K562 (cell line): ENCODE results near the gene HMCN1.

Experiments used
- CTCF ChIP-seq, 3 experiments: IDR thresholded peaks in 2 of 3; conservative IDR thresholded peaks in 1 of 3; 2 replicates each; pipeline ENCODE4 v1.5.1; 2011 to 2012; ENCODE audit warnings: low read length in 3 of 3, mild to moderate bottlenecking in 3 of 3, control low read depth in 2 of 3, improper control_type of control experiment in 1 of 3, inconsistent platforms in 1 of 3, low read depth in 1 of 3, mixed read lengths in 1 of 3, moderate library complexity in 1 of 3; ENCODE audit not compliant: insufficient read depth in 2 of 3
- EZH2 ChIP-seq: IDR thresholded peaks from 2 replicates; pipeline ENCODE4 v1.6.1; 2012; ENCODE audit warnings: low read depth, mild to moderate bottlenecking, inconsistent platforms, low read length, borderline replicate concordance
- JUN ChIP-seq, 2 experiments: sonication (generic) in 1 of 2; formaldehyde crosslinking in 1 of 2; IDR thresholded peaks; 2 replicates each; pipeline versions ENCODE4 v1.6.1 to v1.8.0; 2012 to 2022; ENCODE audit warnings: borderline replicate concordance in 2 of 2, mild to moderate bottlenecking in 2 of 2, improper control_type of control experiment in 1 of 2, low read depth in 1 of 2, low read length in 1 of 2, missing genetic modification reagents in 1 of 2
- MAX ChIP-seq: sonication (generic); formaldehyde crosslinking; IDR thresholded peaks from 2 replicates; pipeline ENCODE4 v1.9.0; 2022; ENCODE audit warnings: mild to moderate bottlenecking, missing genetic modification reagents
- MNT ChIP-seq, 2 experiments: fragments of 450-650 bp; conservative IDR thresholded peaks; 2 replicates each; pipeline ENCODE4 v1.6.1; 2017; ENCODE audit warnings: mild to moderate bottlenecking in 2 of 2, moderate library complexity in 2 of 2
- POLR2A ChIP-seq: fragments of 450-650 bp; conservative IDR thresholded peaks from 2 replicates; pipeline ENCODE4 v1.6.1; 2016
- POLR2AphosphoS5 ChIP-seq: IDR thresholded peaks from 2 replicates; pipeline ENCODE4 v1.6.1; 2011; ENCODE audit warnings: mild to moderate bottlenecking, low read depth, low read length, moderate library complexity; ENCODE audit not compliant: control insufficient read depth, insufficient read depth
- SAP30 ChIP-seq: fragments of 200-600 bp; sonication (generic); IDR thresholded peaks from 2 replicates; pipeline ENCODE4 v1.6.1; 2012; ENCODE audit warnings: borderline replicate concordance, low read depth, mild to moderate bottlenecking, moderate library complexity, low read length, control low read depth, inconsistent platforms; ENCODE audit not compliant: insufficient read depth, poor library complexity, severe bottlenecking
- SIN3A ChIP-seq, 2 experiments: fragments of 150-350 bp in 1 of 2; IDR thresholded peaks; 2 replicates each; pipeline ENCODE4 v1.6.1; 2011 to 2016; ENCODE audit warnings: borderline replicate concordance in 2 of 2, low read depth in 2 of 2, low read length in 2 of 2, mild to moderate bottlenecking in 2 of 2, moderate library complexity in 2 of 2; ENCODE audit not compliant: control insufficient read depth in 1 of 2
- SRF ChIP-seq, 2 experiments: fragments of 250-450, 450-650 bp in 1 of 2; sonication (Bioruptor Pico) in 1 of 2; sonication (generic) in 1 of 2; formaldehyde crosslinking; IDR thresholded peaks; 2 replicates each; pipeline versions ENCODE4 v1.5.0 to v1.5.1; 2020 to 2022; ENCODE audit warnings: mild to moderate bottlenecking in 1 of 2, missing genetic modification reagents in 1 of 2
- STAG1 ChIP-seq: sonication (generic); formaldehyde crosslinking; IDR thresholded peaks from 2 replicates; pipeline ENCODE4 v1.5.0; 2020; ENCODE audit warnings: missing genetic modification reagents, borderline replicate concordance
- ZNF316 ChIP-seq: fragments of 450-650 bp; IDR thresholded peaks from 2 replicates; pipeline ENCODE4 v1.6.1; 2016
- ZNF398 ChIP-seq: fragments of 250-450 bp; sonication (Bioruptor Pico); IDR thresholded peaks from 2 replicates; pipeline ENCODE4 v1.8.0; 2021; ENCODE audit warnings: moderate library complexity, mild to moderate bottlenecking, inconsistent platforms

- no peak for TF ChIP-seq POLR2A
- TF ChIP-seq EZH2, result no peak
- TF ChIP-seq ZNF316, result no peak
- no peak for TF ChIP-seq STAG1 (CRISPR knock-in tag)
- no peak for TF ChIP-seq POLR2AphosphoS5
- no peak for TF ChIP-seq JUN (IDR thresholded peaks at IDR 0.05; ENCODE audit: borderline replicate concordance, low read depth, low read length)
- TF ChIP-seq JUN (CRISPR knock-in tag; IDR thresholded peaks at IDR 0.05; ENCODE audit: borderline replicate concordance), result no peak
- TF ChIP-seq SRF (CRISPR knock-in tag; IDR thresholded peaks at IDR 0.05), result no peak
- peak; percentile 59 to 80 (median 65); a peak in 5 of 6 replicates for TF ChIP-seq CTCF (IDR thresholded peaks at IDR 0.05 in 2 of 3, conservative IDR thresholded peaks at IDR 0.05 in 1 of 3; ENCODE audit: insufficient read depth in 2 of 3, low read depth in 1 of 3, low read length in 3 of 3)
- no peak for TF ChIP-seq MNT (conservative IDR thresholded peaks at IDR 0.05)
- TF ChIP-seq SIN3A (IDR thresholded peaks at IDR 0.05; ENCODE audit: borderline replicate concordance in 2 of 2, control insufficient read depth in 1 of 2, low read depth in 2 of 2, low read length in 2 of 2), result no peak
- TF ChIP-seq MAX, result no peak
- TF ChIP-seq SAP30, result no peak
- TF ChIP-seq ZNF398, result no peak
Observed at GRCh38 chr1:186155594-186155993, 421.4 kb downstream of the HMCN1 start.
